GM23338 (cell line): ENCODE measurements around the gene TAF1A. TPM values are rescaled to one million over a fixed set of nuclear protein-coding genes. Genes with fewer than 3 reads are reported as not detected.

Experiments used
- ATAC-seq: fragments of 200-7000 bp; cut with Tn5 transposase; 3 replicates; pipeline ENCODE4 v1.9.1; 2020
- DNase-seq: peaks from one replicate; pipeline ENCODE4 v3.0.0-alpha.2; 2015; ENCODE audit warnings: low spot score
- H2AFZ ChIP-seq: fragments of 200-600 bp; sonication (generic); 2 replicates; pipeline ENCODE4 v1.8.0; 2016; ENCODE audit warnings: antibody characterized with exemption, mild to moderate bottlenecking, moderate library complexity
- H3F3A ChIP-seq: fragments of 200-600 bp; sonication (generic); replicated peaks from 2 replicates; pipeline ENCODE4 v1.8.0; 2017; ENCODE audit warnings: antibody characterized with exemption, mixed run types, low read depth
- H3K27ac ChIP-seq: fragments of 200-600 bp; sonication (generic); 2 replicates; pipeline ENCODE4 v1.6.1; 2016; ENCODE audit warnings: low read depth
- H3K27me3 ChIP-seq: fragments of 200-600 bp; sonication (generic); 2 replicates; pipeline ENCODE4 v1.8.0; 2016; ENCODE audit warnings: mild to moderate bottlenecking, mixed run types, moderate library complexity; ENCODE audit not compliant: insufficient read depth
- H3K36me3 ChIP-seq: fragments of 200-600 bp; sonication (generic); 2 replicates; pipeline ENCODE4 v1.8.0; 2016; ENCODE audit warnings: mild to moderate bottlenecking; ENCODE audit not compliant: insufficient read depth
- H3K4me1 ChIP-seq: fragments of 200-600 bp; sonication (generic); 2 replicates; pipeline ENCODE4 v1.8.0; 2016; ENCODE audit warnings: mild to moderate bottlenecking, moderate library complexity; ENCODE audit not compliant: insufficient read depth
- H3K4me2 ChIP-seq: fragments of 200-600 bp; sonication (generic); 2 replicates; pipeline ENCODE4 v1.7.1; 2017; ENCODE audit warnings: mixed run types
- H3K4me3 ChIP-seq: fragments of 200-600 bp; sonication (generic); 2 replicates; pipeline ENCODE4 v1.6.1; 2016; ENCODE audit warnings: mixed run types
- H3K79me2 ChIP-seq: fragments of 200-600 bp; sonication (generic); replicated peaks from 2 replicates; pipeline ENCODE4 v1.8.0; 2017; ENCODE audit warnings: mild to moderate bottlenecking; ENCODE audit not compliant: insufficient read depth
- H3K9me2 ChIP-seq: fragments of 200-600 bp; sonication (generic); 2 replicates; pipeline ENCODE4 v1.8.0; 2017; ENCODE audit not compliant: insufficient read depth
- H4K20me1 ChIP-seq: fragments of 200-600 bp; sonication (generic); replicated peaks from 2 replicates; pipeline ENCODE4 v1.8.0; 2017; ENCODE audit warnings: mild to moderate bottlenecking; ENCODE audit not compliant: insufficient read depth
- H3K27ac Mint-ChIP-seq: 2 replicates; pipeline ENCODE4 v1.8.0; 2020; ENCODE audit warnings: inconsistent platforms, mild to moderate bottlenecking, moderate library complexity, mixed read lengths
- H3K27me3 Mint-ChIP-seq: 3 replicates; pipeline ENCODE4 v1.8.0; 2022; ENCODE audit warnings: low read depth, mild to moderate bottlenecking, moderate library complexity, mixed read lengths, inconsistent platforms; ENCODE audit not compliant: insufficient read depth, poor library complexity
- H3K36me3 Mint-ChIP-seq: 3 replicates; pipeline ENCODE4 v1.8.0; 2021; ENCODE audit warnings: low read depth, mild to moderate bottlenecking, inconsistent platforms, moderate library complexity, mixed read lengths
- H3K4me1 Mint-ChIP-seq: 3 replicates; pipeline ENCODE4 v1.8.0; 2020; ENCODE audit warnings: mild to moderate bottlenecking, inconsistent platforms, mixed read lengths
- H3K4me3 Mint-ChIP-seq: 3 replicates; pipeline ENCODE4 v1.8.0; 2021; ENCODE audit warnings: moderate library complexity, mild to moderate bottlenecking, inconsistent platforms, mixed read lengths
- H3K9me3 Mint-ChIP-seq: 3 replicates; pipeline ENCODE4 v1.8.0; 2020; ENCODE audit warnings: moderate library complexity, mild to moderate bottlenecking, inconsistent platforms, mixed read lengths
- CREB1 ChIP-seq: fragments of 250-450 bp; sonication (Bioruptor Pico); IDR thresholded peaks from 2 replicates; pipeline ENCODE4 v1.5.0; 2020; ENCODE audit warnings: low read depth, mild to moderate bottlenecking, moderate library complexity
- EZH2 ChIP-seq: fragments of 200-600 bp; sonication (generic); IDR thresholded peaks from one replicate; pipeline ENCODE4 v1.8.0; 2017; ENCODE audit warnings: antibody characterized with exemption, mild to moderate bottlenecking, low read depth; ENCODE audit not compliant: unreplicated experiment
- EZH2phosphoT487 ChIP-seq: fragments of 200-600 bp; sonication (generic); IDR thresholded peaks from one replicate; pipeline ENCODE4 v1.8.1; 2018; ENCODE audit warnings: antibody characterized with exemption; ENCODE audit not compliant: unreplicated experiment
- JUNB ChIP-seq: IDR thresholded peaks from one replicate; pipeline ENCODE4 v1.6.1; 2016; ENCODE audit warnings: antibody characterized with exemption; ENCODE audit not compliant: unreplicated experiment
- NANOG ChIP-seq: IDR thresholded peaks from 2 replicates; pipeline ENCODE4 v1.6.1; 2016; ENCODE audit warnings: antibody characterized with exemption, borderline replicate concordance
- POLR2AphosphoS5 ChIP-seq: IDR thresholded peaks from 2 replicates; pipeline ENCODE4 v1.6.1; 2016; ENCODE audit warnings: antibody characterized with exemption, low read depth
- STAT1 ChIP-seq: IDR thresholded peaks from one replicate; pipeline ENCODE4 v1.6.1; 2016; ENCODE audit warnings: antibody characterized with exemption; ENCODE audit not compliant: unreplicated experiment
- ZNF114 ChIP-seq: fragments of 250-450 bp; sonication (Bioruptor Pico); IDR thresholded peaks from 2 replicates; pipeline ENCODE4 v1.5.0; 2020; ENCODE audit warnings: mild to moderate bottlenecking, moderate library complexity
- ZNF331 ChIP-seq: fragments of 250-450 bp; sonication (Bioruptor Pico); IDR thresholded peaks from 2 replicates; pipeline ENCODE4 v1.5.0; 2020; ENCODE audit warnings: low read depth, mild to moderate bottlenecking, moderate library complexity
- polyA plus RNA-seq: library from polyadenylated mRNA; unstranded; fragments of >200 nt; fragmentation: Nextera tagmentation; extraction: Ambion mirVana; gene quantifications from 2 replicates; pipeline ENCODE4 v1.2.1, GENCODE V29; 2016
- total RNA-seq: library from RNA; depleted of rRNA; stranded (reverse); fragments of >200 nt; shearing (Covaris generic); gene quantifications from 2 replicates; pipeline ENCODE4 v1.2.3, GENCODE V29; 2014
- TF ChIP-seq, protein P1 (sequence below), 2 experiments: fragments of 200-600 bp in 1 of 2; sonication (generic) in 1 of 2; conservative IDR thresholded peaks; 2 replicates each; pipeline versions ENCODE4 v1.5.1 to v1.6.1; 2016 to 2017; ENCODE audit warnings: antibody characterized with exemption in 2 of 2, low read depth in 2 of 2, mild to moderate bottlenecking in 2 of 2, moderate library complexity in 1 of 2
- TF ChIP-seq, protein P2 (sequence below): IDR thresholded peaks from 2 replicates; pipeline ENCODE4 v1.6.1; 2016; ENCODE audit warnings: antibody characterized with exemption
- TF ChIP-seq, protein P3 (sequence below): IDR thresholded peaks from one replicate; pipeline ENCODE4 v1.6.1; 2018; ENCODE audit warnings: antibody characterized with exemption; ENCODE audit not compliant: unreplicated experiment
- TF ChIP-seq, protein P4 (sequence below): fragments of 250-450 bp; sonication (Bioruptor Pico); IDR thresholded peaks from 2 replicates; pipeline ENCODE4 v1.5.0; 2020; ENCODE audit warnings: mild to moderate bottlenecking, moderate library complexity

TAF1A gene
- total and polyA plus RNA-seq, 2 experiments from 2014 or later = 5.5 to 13.3 TPM

DNA sequence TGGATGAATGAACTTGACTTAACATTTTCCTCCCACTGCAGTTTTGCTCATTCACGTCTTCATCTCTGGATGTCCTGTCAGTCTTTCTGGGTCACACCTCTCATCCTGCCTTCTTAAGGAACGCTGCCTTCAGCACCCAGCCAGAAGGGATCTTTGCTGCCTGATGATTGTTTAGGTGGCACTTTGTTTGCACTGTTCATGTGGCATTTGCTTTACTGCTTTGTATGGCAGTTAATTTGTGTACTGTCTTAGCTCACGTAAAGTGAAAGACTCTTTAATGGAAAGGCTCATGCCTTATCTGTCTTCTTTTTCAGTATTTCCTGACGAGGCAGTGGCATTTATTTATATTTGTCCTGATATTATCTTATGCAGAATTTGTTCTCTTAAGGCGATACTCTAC, 33.0 kb upstream of the TAF1A start:
- Histone ChIP-seq H3K4me2 (no peak overlapping the region), H3K4me3 (no peak overlapping the region), H3K27ac (no peak overlapping the region), H2AFZ (no peak overlapping the region), H3K79me2 (peaks cover 40% of the 10 kb centered on the region), H3K36me3 (peaks cover 21% of the 10 kb centered on the region), H3F3A (peaks cover 6% of the 10 kb centered on the region; the same call in 1 of the 2 replicates), H3K9me2 (no peaks in the 10 kb centered on the region), H3K27me3 (no peaks in the 10 kb centered on the region), H4K20me1 (peaks cover 13% of the 10 kb centered on the region), H3K4me1 (peaks cover 10% of the 10 kb centered on the region)
- Mint-ChIP-seq H3K4me1 (peaks cover 11% of the 10 kb centered on the region), H3K9me3 (no peaks in the 10 kb centered on the region), H3K27ac (no peak overlapping the region), H3K4me3 (no peak overlapping the region), H3K36me3 (peaks cover 34% of the 10 kb centered on the region), H3K27me3 (peaks cover 4% of the 10 kb centered on the region)
- TF ChIP-seq, protein P1, sequence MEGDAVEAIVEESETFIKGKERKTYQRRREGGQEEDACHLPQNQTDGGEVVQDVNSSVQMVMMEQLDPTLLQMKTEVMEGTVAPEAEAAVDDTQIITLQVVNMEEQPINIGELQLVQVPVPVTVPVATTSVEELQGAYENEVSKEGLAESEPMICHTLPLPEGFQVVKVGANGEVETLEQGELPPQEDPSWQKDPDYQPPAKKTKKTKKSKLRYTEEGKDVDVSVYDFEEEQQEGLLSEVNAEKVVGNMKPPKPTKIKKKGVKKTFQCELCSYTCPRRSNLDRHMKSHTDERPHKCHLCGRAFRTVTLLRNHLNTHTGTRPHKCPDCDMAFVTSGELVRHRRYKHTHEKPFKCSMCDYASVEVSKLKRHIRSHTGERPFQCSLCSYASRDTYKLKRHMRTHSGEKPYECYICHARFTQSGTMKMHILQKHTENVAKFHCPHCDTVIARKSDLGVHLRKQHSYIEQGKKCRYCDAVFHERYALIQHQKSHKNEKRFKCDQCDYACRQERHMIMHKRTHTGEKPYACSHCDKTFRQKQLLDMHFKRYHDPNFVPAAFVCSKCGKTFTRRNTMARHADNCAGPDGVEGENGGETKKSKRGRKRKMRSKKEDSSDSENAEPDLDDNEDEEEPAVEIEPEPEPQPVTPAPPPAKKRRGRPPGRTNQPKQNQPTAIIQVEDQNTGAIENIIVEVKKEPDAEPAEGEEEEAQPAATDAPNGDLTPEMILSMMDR (conservative IDR thresholded peaks at IDR 0.05; ENCODE audit: low read depth in 2 of 2) = no peak
- TF ChIP-seq EZH2phosphoT487 = no peak
- TF ChIP-seq ZNF331 (CRISPR knock-in tag) = no peak
- no peak for TF ChIP-seq EZH2
- TF ChIP-seq POLR2AphosphoS5 = no peak
- no peak for TF ChIP-seq JUNB
- no peak for TF ChIP-seq ZNF114 (CRISPR knock-in tag)
- TF ChIP-seq CREB1 = no peak
- TF ChIP-seq, protein P2, sequence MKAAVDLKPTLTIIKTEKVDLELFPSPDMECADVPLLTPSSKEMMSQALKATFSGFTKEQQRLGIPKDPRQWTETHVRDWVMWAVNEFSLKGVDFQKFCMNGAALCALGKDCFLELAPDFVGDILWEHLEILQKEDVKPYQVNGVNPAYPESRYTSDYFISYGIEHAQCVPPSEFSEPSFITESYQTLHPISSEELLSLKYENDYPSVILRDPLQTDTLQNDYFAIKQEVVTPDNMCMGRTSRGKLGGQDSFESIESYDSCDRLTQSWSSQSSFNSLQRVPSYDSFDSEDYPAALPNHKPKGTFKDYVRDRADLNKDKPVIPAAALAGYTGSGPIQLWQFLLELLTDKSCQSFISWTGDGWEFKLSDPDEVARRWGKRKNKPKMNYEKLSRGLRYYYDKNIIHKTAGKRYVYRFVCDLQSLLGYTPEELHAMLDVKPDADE = no peak
- TF ChIP-seq NANOG = no peak
- TF ChIP-seq, protein P3, sequence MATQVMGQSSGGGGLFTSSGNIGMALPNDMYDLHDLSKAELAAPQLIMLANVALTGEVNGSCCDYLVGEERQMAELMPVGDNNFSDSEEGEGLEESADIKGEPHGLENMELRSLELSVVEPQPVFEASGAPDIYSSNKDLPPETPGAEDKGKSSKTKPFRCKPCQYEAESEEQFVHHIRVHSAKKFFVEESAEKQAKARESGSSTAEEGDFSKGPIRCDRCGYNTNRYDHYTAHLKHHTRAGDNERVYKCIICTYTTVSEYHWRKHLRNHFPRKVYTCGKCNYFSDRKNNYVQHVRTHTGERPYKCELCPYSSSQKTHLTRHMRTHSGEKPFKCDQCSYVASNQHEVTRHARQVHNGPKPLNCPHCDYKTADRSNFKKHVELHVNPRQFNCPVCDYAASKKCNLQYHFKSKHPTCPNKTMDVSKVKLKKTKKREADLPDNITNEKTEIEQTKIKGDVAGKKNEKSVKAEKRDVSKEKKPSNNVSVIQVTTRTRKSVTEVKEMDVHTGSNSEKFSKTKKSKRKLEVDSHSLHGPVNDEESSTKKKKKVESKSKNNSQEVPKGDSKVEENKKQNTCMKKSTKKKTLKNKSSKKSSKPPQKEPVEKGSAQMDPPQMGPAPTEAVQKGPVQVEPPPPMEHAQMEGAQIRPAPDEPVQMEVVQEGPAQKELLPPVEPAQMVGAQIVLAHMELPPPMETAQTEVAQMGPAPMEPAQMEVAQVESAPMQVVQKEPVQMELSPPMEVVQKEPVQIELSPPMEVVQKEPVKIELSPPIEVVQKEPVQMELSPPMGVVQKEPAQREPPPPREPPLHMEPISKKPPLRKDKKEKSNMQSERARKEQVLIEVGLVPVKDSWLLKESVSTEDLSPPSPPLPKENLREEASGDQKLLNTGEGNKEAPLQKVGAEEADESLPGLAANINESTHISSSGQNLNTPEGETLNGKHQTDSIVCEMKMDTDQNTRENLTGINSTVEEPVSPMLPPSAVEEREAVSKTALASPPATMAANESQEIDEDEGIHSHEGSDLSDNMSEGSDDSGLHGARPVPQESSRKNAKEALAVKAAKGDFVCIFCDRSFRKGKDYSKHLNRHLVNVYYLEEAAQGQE = no peak
- TF ChIP-seq, protein P4, sequence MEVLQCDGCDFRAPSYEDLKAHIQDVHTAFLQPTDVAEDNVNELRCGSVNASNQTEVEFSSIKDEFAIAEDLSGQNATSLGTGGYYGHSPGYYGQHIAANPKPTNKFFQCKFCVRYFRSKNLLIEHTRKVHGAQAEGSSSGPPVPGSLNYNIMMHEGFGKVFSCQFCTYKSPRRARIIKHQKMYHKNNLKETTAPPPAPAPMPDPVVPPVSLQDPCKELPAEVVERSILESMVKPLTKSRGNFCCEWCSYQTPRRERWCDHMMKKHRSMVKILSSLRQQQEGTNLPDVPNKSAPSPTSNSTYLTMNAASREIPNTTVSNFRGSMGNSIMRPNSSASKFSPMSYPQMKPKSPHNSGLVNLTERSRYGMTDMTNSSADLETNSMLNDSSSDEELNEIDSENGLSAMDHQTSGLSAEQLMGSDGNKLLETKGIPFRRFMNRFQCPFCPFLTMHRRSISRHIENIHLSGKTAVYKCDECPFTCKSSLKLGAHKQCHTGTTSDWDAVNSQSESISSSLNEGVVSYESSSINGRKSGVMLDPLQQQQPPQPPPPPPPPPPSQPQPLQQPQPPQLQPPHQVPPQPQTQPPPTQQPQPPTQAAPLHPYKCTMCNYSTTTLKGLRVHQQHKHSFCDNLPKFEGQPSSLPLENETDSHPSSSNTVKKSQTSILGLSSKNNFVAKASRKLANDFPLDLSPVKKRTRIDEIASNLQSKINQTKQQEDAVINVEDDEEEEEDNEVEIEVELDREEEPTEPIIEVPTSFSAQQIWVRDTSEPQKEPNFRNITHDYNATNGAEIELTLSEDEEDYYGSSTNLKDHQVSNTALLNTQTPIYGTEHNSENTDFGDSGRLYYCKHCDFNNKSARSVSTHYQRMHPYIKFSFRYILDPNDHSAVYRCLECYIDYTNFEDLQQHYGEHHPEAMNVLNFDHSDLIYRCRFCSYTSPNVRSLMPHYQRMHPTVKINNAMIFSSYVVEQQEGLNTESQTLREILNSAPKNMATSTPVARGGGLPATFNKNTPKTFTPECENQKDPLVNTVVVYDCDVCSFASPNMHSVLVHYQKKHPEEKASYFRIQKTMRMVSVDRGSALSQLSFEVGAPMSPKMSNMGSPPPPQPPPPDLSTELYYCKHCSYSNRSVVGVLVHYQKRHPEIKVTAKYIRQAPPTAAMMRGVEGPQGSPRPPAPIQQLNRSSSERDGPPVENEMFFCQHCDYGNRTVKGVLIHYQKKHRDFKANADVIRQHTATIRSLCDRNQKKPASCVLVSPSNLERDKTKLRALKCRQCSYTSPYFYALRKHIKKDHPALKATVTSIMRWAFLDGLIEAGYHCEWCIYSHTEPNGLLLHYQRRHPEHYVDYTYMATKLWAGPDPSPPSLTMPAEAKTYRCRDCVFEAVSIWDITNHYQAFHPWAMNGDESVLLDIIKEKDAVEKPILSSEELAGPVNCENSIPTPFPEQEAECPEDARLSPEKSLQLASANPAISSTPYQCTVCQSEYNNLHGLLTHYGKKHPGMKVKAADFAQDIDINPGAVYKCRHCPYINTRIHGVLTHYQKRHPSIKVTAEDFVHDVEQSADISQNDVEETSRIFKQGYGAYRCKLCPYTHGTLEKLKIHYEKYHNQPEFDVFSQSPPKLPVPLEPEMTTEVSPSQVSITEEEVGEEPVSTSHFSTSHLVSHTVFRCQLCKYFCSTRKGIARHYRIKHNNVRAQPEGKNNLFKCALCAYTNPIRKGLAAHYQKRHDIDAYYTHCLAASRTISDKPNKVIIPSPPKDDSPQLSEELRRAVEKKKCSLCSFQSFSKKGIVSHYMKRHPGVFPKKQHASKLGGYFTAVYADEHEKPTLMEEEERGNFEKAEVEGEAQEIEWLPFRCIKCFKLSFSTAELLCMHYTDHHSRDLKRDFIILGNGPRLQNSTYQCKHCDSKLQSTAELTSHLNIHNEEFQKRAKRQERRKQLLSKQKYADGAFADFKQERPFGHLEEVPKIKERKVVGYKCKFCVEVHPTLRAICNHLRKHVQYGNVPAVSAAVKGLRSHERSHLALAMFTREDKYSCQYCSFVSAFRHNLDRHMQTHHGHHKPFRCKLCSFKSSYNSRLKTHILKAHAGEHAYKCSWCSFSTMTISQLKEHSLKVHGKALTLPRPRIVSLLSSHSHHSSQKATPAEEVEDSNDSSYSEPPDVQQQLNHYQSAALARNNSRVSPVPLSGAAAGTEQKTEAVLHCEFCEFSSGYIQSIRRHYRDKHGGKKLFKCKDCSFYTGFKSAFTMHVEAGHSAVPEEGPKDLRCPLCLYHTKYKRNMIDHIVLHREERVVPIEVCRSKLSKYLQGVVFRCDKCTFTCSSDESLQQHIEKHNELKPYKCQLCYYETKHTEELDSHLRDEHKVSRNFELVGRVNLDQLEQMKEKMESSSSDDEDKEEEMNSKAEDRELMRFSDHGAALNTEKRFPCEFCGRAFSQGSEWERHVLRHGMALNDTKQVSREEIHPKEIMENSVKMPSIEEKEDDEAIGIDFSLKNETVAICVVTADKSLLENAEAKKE (CRISPR knock-in tag) = no peak
- no peak for TF ChIP-seq STAT1
- no peak for DNase-seq
- no peak for ATAC-seq
